ENCODE results near the gene HOXA3. TPM values are rescaled to one million over a fixed set of nuclear protein-coding genes. Genes with fewer than 3 reads are reported as not detected.

HOXA3 gene
- total RNA-seq, 1 experiment from 2014 or later, result 30.2 TPM

DNA sequence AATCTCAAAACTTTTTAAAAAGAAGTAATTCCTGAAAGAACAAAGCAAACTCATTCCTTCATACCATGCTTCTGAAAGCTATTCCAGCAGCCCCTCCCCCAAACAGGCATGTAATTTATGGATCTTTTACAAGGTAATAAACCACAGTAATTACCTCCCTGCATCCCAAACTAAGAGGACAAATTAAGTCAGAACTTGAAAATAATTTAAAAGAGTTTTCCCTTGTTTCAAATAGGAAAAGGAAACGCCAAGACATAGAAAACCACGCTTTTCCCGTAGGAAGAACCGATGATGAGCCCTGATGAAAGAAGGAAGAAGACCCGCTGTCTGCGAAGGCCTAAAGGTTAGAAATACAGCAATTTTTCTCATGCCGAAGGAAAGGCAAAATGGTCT, 30.7 kb downstream of the HOXA3 start:
- Histone ChIP-seq H3K36me3 (ENCODE audit: control insufficient read depth, insufficient read depth, low read length) (no peaks in the 10 kb centered on the region), H3K4me3 (ENCODE audit: low read depth in 2 of 2, low read length in 2 of 2) (peak overlapping the region; percentile 51 to 67), H3K27me3 (ENCODE audit: control insufficient read depth, insufficient read depth, low read length) (no peaks in the 10 kb centered on the region), H3K4me1 (ENCODE audit: control insufficient read depth, insufficient read depth, low read length) (peaks cover 85% of the 10 kb centered on the region), H3K9me3 (ENCODE audit: control insufficient read depth, insufficient read depth, low read depth, low read length) (no peaks in the 10 kb centered on the region), H3K27ac (ENCODE audit: low read length) (peak overlapping the region; percentile 99)
- intact Hi-C loops (cut with micrococcal nuclease; ENCODE audit: unreplicated experiment) (loop anchor here (1.0 kb wide), 1 partner anchor 7 kb away; no protein-coding TSS in a partner anchor), in situ Hi-C loops (cut with HindIII; ENCODE audit: low pct_unique_long_range_greater_than_20kb, low sequenced_read_pairs) (no loop called here)
- ATAC-seq (no peak), DNase-seq (ENCODE audit: low read depth, low spot score) (no peak)
- peak; percentile 50; the same call in 1 of the 2 replicates for TF ChIP-seq TCF7L2 (IDR thresholded peaks at IDR 0.05; ENCODE audit: low read depth, low read length)
- TF ChIP-seq, protein P1, sequence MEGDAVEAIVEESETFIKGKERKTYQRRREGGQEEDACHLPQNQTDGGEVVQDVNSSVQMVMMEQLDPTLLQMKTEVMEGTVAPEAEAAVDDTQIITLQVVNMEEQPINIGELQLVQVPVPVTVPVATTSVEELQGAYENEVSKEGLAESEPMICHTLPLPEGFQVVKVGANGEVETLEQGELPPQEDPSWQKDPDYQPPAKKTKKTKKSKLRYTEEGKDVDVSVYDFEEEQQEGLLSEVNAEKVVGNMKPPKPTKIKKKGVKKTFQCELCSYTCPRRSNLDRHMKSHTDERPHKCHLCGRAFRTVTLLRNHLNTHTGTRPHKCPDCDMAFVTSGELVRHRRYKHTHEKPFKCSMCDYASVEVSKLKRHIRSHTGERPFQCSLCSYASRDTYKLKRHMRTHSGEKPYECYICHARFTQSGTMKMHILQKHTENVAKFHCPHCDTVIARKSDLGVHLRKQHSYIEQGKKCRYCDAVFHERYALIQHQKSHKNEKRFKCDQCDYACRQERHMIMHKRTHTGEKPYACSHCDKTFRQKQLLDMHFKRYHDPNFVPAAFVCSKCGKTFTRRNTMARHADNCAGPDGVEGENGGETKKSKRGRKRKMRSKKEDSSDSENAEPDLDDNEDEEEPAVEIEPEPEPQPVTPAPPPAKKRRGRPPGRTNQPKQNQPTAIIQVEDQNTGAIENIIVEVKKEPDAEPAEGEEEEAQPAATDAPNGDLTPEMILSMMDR (IDR thresholded peaks at IDR 0.05), result no peak
- no peak for TF ChIP-seq SIN3A (IDR thresholded peaks at IDR 0.05; ENCODE audit: borderline replicate concordance, insufficient read depth, low read depth, low read length)
- TF ChIP-seq, protein P2, sequence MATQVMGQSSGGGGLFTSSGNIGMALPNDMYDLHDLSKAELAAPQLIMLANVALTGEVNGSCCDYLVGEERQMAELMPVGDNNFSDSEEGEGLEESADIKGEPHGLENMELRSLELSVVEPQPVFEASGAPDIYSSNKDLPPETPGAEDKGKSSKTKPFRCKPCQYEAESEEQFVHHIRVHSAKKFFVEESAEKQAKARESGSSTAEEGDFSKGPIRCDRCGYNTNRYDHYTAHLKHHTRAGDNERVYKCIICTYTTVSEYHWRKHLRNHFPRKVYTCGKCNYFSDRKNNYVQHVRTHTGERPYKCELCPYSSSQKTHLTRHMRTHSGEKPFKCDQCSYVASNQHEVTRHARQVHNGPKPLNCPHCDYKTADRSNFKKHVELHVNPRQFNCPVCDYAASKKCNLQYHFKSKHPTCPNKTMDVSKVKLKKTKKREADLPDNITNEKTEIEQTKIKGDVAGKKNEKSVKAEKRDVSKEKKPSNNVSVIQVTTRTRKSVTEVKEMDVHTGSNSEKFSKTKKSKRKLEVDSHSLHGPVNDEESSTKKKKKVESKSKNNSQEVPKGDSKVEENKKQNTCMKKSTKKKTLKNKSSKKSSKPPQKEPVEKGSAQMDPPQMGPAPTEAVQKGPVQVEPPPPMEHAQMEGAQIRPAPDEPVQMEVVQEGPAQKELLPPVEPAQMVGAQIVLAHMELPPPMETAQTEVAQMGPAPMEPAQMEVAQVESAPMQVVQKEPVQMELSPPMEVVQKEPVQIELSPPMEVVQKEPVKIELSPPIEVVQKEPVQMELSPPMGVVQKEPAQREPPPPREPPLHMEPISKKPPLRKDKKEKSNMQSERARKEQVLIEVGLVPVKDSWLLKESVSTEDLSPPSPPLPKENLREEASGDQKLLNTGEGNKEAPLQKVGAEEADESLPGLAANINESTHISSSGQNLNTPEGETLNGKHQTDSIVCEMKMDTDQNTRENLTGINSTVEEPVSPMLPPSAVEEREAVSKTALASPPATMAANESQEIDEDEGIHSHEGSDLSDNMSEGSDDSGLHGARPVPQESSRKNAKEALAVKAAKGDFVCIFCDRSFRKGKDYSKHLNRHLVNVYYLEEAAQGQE (IDR thresholded peaks at IDR 0.05; ENCODE audit: insufficient read depth in 1 of 2, low read depth in 2 of 2, low read length in 1 of 2), result no peak
- TF ChIP-seq POLR2AphosphoS5 (IDR thresholded peaks at IDR 0.05; ENCODE audit: low read depth, low read length), result no peak
- no TSS peak for BruUV-seq (replicated peaks)
- CTCF ChIA-PET, result interaction anchor here (1.3 kb wide), 1 partner anchor 29 kb away, joined by 4 read pairs; no protein-coding TSS in a partner anchor
- POLR2A ChIA-PET, result interaction anchor here (0.6 kb wide), 2 partner anchors 264 to 443 kb away, joined by 3 to 14 read pairs; no protein-coding TSS in a partner anchor

DNA sequence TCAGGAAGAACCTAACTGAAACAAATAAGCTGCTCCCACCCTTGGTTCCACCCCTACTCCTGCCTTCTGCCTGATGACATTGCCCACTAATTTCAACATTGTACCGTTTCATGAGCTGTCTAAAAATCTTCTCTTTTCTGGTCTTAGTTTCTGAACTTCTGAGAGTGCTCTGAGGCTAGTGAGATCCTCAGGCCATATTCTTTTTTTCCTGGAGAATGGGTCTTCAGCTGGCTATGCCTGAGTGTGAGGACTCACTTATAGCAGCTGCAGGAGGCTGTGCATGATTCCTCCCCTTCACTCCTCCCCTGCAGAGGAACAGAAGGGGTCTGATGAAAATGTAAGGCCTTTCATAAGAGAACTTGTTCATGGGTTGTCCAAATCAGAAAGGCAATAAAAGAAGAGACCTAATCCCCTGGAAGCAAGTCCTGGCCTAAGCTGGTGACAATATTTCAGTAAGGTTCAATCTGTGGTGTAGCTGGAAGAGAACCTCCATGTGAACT, 32.9 kb downstream of the HOXA3 start:
- H3K27ac ChIP-seq (ENCODE audit: low read length), result peak overlapping the region; percentile 99
- no peaks in the 10 kb centered on the region for H3K27me3 ChIP-seq (ENCODE audit: control insufficient read depth, insufficient read depth, low read length)
- ATAC-seq, result no peak
- no peaks in the 10 kb centered on the region for H3K36me3 ChIP-seq (ENCODE audit: control insufficient read depth, insufficient read depth, low read length)
- BruUV-seq (replicated peaks), result no TSS peak
- CTCF ChIA-PET, result interaction anchor here (1.3 kb wide), 1 partner anchor 15 kb away, joined by 5 read pairs; no protein-coding TSS in a partner anchor
- peaks cover 68% of the 10 kb centered on the region for H3K4me1 ChIP-seq (ENCODE audit: control insufficient read depth, insufficient read depth, low read length)
- H3K4me3 ChIP-seq (ENCODE audit: low read depth in 2 of 2, low read length in 2 of 2), result peak overlapping the region in 1 of 2 experiments; percentile 67; a peak in 2 of 4 replicates
- POLR2A ChIA-PET, result interaction anchor here (0.9 to 1.1 kb wide), 3 partner anchors 9 to 21 kb away, joined by 3 to 4 read pairs (median 3); no protein-coding TSS in a partner anchor
- intact Hi-C loops (cut with micrococcal nuclease; ENCODE audit: unreplicated experiment) (no loop called here), in situ Hi-C loops (cut with HindIII; ENCODE audit: low pct_unique_long_range_greater_than_20kb, low sequenced_read_pairs) (no loop called here)
- H3K9me3 ChIP-seq (ENCODE audit: control insufficient read depth, insufficient read depth, low read depth, low read length), result no peaks in the 10 kb centered on the region
- TF ChIP-seq, protein P2 (IDR thresholded peaks at IDR 0.05; ENCODE audit: insufficient read depth in 1 of 2, low read depth in 2 of 2, low read length in 1 of 2), result no peak
- TF ChIP-seq TCF7L2 (IDR thresholded peaks at IDR 0.05; ENCODE audit: low read depth, low read length) (no peak), POLR2AphosphoS5 (IDR thresholded peaks at IDR 0.05; ENCODE audit: low read depth, low read length) (no peak), SIN3A (IDR thresholded peaks at IDR 0.05; ENCODE audit: borderline replicate concordance, insufficient read depth, low read depth, low read length) (no peak)
- TF ChIP-seq, protein P1 (IDR thresholded peaks at IDR 0.05), result no peak
- no peak for DNase-seq (ENCODE audit: low read depth, low spot score)
